Neural cell (in vitro differentiated cells): ENCODE measurements around the gene MBNL3.
"Not testable (repeated sequence)": the region's sequence is repeated elsewhere in the genome, so short reads cannot be mapped to it uniquely, and the experiment has no call there.

Experiments used
- POLR2AphosphoS5 ChIP-seq: IDR thresholded peaks from 2 replicates; pipeline ENCODE4 v1.6.1; 2012
- TF ChIP-seq, protein P1 (sequence below): fragments of 450-650 bp; IDR thresholded peaks from 2 replicates; pipeline ENCODE4 v1.5.1; 2014; ENCODE audit warnings: antibody characterized with exemption, mild to moderate bottlenecking, moderate library complexity; ENCODE audit not compliant: poor library complexity, severe bottlenecking

DNA sequence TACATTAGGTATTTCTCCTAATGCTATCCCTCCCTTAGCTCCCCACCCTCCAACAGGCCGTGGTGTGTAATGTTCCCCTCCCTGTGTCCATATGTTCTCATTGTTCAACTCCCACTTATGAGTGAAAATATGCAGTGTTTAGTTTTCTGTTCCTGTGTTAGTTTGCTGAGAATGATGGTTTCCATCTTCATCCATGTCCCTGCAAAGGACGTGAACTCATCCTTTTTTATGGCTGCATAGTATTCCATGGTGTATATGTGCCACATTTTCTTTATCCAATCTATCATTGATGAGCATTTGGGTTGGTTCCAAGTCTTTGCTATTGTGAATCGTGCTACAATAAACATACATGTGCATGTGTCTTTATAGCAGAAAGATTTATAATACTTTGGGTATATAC is 42.9 kb downstream of the MBNL3 start:
- TF ChIP-seq, protein P1, sequence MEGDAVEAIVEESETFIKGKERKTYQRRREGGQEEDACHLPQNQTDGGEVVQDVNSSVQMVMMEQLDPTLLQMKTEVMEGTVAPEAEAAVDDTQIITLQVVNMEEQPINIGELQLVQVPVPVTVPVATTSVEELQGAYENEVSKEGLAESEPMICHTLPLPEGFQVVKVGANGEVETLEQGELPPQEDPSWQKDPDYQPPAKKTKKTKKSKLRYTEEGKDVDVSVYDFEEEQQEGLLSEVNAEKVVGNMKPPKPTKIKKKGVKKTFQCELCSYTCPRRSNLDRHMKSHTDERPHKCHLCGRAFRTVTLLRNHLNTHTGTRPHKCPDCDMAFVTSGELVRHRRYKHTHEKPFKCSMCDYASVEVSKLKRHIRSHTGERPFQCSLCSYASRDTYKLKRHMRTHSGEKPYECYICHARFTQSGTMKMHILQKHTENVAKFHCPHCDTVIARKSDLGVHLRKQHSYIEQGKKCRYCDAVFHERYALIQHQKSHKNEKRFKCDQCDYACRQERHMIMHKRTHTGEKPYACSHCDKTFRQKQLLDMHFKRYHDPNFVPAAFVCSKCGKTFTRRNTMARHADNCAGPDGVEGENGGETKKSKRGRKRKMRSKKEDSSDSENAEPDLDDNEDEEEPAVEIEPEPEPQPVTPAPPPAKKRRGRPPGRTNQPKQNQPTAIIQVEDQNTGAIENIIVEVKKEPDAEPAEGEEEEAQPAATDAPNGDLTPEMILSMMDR, result not testable (repeated sequence)
- not testable (repeated sequence) for TF ChIP-seq POLR2AphosphoS5
